GM06990 (cell line): Measurements from ENCODE around the gene NMNAT3.

Source experiments
- DNase-seq: peaks from one replicate; pipeline ENCODE4 v3.0.0-alpha.2; 2011; ENCODE audit not compliant: insufficient read length; ENCODE audit errors: extremely low read depth
- H3K27me3 ChIP-seq: replicated peaks from 2 replicates; pipeline ENCODE4 v1.6.0; 2011; ENCODE audit warnings: low read length; ENCODE audit not compliant: control insufficient read depth, insufficient read depth
- H3K36me3 ChIP-seq: 2 replicates; pipeline ENCODE4 v1.5.1; 2011; ENCODE audit warnings: low read length; ENCODE audit not compliant: control insufficient read depth, insufficient read depth
- H3K4me3 ChIP-seq: replicated peaks from 2 replicates; pipeline ENCODE4 v1.5.1; 2011; ENCODE audit warnings: low read depth, mild to moderate bottlenecking, control low read depth, low read length
- TF ChIP-seq, protein P1 (sequence below): IDR thresholded peaks from 2 replicates; pipeline ENCODE4 v1.5.1; 2011; ENCODE audit warnings: low read length, control low read depth, mild to moderate bottlenecking, inconsistent platforms; ENCODE audit not compliant: insufficient read depth, poor library complexity, severe bottlenecking

The NMNAT3 gene

DNA sequence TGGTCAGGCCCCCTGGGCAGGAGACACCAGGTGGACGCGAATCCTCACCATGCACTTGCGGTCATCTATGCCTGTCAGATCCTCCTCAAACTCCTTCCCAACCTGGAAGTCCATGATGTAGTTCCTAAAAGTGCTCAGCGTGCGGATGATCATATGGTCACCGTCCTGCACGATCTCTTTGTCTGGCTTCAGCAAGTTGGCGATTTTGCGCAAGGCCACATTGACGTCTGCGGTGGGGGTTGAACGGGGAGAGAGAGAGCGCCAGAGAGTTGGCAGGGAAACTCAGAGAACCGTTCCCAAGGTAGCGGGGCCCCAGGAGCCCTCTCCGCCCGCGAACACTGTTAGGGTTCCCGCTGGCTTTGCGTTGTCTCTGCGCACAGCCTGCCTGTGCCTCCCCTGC is 139.0 kb downstream of the NMNAT3 start:
- TF ChIP-seq, protein P1, sequence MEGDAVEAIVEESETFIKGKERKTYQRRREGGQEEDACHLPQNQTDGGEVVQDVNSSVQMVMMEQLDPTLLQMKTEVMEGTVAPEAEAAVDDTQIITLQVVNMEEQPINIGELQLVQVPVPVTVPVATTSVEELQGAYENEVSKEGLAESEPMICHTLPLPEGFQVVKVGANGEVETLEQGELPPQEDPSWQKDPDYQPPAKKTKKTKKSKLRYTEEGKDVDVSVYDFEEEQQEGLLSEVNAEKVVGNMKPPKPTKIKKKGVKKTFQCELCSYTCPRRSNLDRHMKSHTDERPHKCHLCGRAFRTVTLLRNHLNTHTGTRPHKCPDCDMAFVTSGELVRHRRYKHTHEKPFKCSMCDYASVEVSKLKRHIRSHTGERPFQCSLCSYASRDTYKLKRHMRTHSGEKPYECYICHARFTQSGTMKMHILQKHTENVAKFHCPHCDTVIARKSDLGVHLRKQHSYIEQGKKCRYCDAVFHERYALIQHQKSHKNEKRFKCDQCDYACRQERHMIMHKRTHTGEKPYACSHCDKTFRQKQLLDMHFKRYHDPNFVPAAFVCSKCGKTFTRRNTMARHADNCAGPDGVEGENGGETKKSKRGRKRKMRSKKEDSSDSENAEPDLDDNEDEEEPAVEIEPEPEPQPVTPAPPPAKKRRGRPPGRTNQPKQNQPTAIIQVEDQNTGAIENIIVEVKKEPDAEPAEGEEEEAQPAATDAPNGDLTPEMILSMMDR, result no peak
- no peak for DNase-seq
- Histone ChIP-seq H3K4me3 (no peak overlapping the region), H3K36me3 (no peaks in the 10 kb centered on the region), H3K27me3 (peaks cover 1% of the 10 kb centered on the region)

DNA sequence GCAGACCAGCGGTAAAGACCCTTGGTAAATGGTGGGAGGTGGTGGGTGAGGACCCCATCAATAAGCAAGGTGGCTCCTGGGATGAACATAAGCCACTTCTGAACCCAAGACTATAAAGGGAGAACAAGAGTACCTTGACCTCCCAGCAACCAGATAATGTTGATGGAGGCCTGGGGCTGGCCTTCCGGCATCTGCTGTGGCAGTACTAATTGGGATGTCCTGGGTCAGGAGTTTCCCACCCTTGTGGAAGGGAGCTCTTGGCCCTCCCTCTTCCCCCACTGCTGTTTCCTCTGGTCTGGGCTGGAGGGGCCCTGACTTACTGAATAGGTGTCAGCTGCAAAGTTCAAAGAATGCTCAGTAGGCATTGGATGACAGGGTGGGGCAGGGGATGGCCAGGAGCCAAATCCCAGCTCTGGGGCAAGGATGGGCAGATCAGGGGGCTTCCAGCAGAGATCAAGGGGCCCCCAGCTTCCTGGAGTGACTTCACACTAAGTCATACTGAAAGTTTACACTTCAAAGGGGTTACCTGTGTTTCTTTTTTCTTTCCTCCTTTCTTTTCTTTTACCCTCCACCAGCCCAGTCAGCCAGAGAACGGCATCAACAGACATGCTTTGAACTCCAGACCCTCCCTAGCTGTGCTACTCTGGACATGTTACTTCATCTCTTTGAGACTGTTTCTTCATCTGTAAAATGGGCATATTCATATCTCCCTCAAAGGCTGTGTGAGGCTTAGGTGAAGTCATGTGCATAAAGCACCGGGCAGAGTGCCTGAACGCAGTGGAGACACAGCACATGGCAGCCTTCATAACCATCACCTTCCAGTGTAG is 139.8 kb downstream of the NMNAT3 start:
- Histone ChIP-seq H3K4me3 (no peak overlapping the region), H3K27me3 (peaks cover 1% of the 10 kb centered on the region; the same call in 1 of the 2 replicates), H3K36me3 (no peaks in the 10 kb centered on the region)
- DNase-seq, result no peak
- TF ChIP-seq, protein P1, result no peak

GRCh38 chr3:139537361-139537760 is 140.4 kb downstream of the NMNAT3 start:
- H3K4me3 ChIP-seq, result no peak overlapping the region
- no peak for DNase-seq
- H3K27me3 ChIP-seq, result peaks cover 1% of the 10 kb centered on the region; the same call in 1 of the 2 replicates
- TF ChIP-seq, protein P1, result no peak
- no peaks in the 10 kb centered on the region for H3K36me3 ChIP-seq

- Histone ChIP-seq H3K27me3 (peaks cover 1% of the 10 kb centered on the region), H3K36me3 (no peaks in the 10 kb centered on the region), H3K4me3 (no peak overlapping the region)
- no peak for DNase-seq
- TF ChIP-seq, protein P1, result no peak
These were observed 142.5 kb downstream of the NMNAT3 start for GRCh38 chr3:139534992-139535879.

- Histone ChIP-seq H3K27me3 (peaks cover 1% of the 10 kb centered on the region), H3K36me3 (no peaks in the 10 kb centered on the region), H3K4me3 (no peak overlapping the region)
- no peak for DNase-seq
- TF ChIP-seq, protein P1, result no peak
These were observed 143.3 kb downstream of the NMNAT3 start for GRCh38 chr3:139534455-139534812.
